Hepatocyte (in vitro differentiated cells): ENCODE data around the gene TCF12.

Experiments used
- EZH2phosphoT487 ChIP-seq: fragments of 200-600 bp; sonication (generic); IDR thresholded peaks from one replicate; pipeline ENCODE4 v1.6.1; 2018; ENCODE audit warnings: antibody characterized with exemption, mild to moderate bottlenecking, low read depth, moderate library complexity; ENCODE audit not compliant: unreplicated experiment, severe bottlenecking
- TF ChIP-seq, protein P1 (sequence below): fragments of 200-600 bp; sonication (generic); IDR thresholded peaks from 2 replicates; pipeline ENCODE4 v1.5.1; 2016; ENCODE audit warnings: antibody characterized with exemption, mild to moderate bottlenecking; ENCODE audit not compliant: poor library complexity

DNA sequence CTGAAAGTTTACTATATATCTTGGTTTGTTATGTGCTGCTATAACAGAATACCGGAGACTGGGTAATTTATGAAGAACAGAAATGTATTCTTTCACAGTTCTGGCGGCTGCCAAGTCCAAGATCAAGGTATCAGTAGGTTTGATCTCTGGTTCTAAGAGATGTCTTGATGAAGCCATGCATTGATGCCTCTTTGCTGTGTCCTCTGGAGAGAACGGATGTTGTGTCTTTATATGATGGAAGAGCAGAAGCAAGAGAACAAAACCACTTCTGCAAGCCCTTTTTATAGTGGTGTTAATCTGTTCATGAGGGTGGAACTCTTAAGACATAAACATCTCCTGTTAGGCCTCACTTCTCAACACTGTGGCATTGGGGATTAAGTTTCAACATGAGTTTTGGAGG, 62.7 kb downstream of the TCF12 start:
- TF ChIP-seq, protein P1, sequence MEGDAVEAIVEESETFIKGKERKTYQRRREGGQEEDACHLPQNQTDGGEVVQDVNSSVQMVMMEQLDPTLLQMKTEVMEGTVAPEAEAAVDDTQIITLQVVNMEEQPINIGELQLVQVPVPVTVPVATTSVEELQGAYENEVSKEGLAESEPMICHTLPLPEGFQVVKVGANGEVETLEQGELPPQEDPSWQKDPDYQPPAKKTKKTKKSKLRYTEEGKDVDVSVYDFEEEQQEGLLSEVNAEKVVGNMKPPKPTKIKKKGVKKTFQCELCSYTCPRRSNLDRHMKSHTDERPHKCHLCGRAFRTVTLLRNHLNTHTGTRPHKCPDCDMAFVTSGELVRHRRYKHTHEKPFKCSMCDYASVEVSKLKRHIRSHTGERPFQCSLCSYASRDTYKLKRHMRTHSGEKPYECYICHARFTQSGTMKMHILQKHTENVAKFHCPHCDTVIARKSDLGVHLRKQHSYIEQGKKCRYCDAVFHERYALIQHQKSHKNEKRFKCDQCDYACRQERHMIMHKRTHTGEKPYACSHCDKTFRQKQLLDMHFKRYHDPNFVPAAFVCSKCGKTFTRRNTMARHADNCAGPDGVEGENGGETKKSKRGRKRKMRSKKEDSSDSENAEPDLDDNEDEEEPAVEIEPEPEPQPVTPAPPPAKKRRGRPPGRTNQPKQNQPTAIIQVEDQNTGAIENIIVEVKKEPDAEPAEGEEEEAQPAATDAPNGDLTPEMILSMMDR: no peak
- no peak for TF ChIP-seq EZH2phosphoT487
